HL-60/S4 treated with phorbol 12-myristate 13-acetate at 8.2 ng/mL for 4 days and 3 days (cell line): ENCODE results near the gene FRS2.

ENCODE experiments used
- in situ Hi-C: fragments of 300-500 bp; cut with MboI; formaldehyde crosslinking; loops from 2 replicates; pipeline ENCODE4 v1.15.0; 2022; ENCODE audit warnings: low sequenced_read_pairs

The FRS2 gene

GRCh38 chr12:69497308-69498026, 27.3 kb downstream of the FRS2 start:
- in situ Hi-C loops: no loop called here

- in situ Hi-C loops: no loop called here
Observed at GRCh38 chr12:69500631-69501030, 30.4 kb downstream of the FRS2 start.

GRCh38 chr12:69501154-69501895, 31.1 kb downstream of the FRS2 start:
- in situ Hi-C loops: no loop called here

- in situ Hi-C loops: no loop called here
Observed at GRCh38 chr12:69502345-69503081, 32.3 kb downstream of the FRS2 start.

- in situ Hi-C loops: no loop called here
Observed at GRCh38 chr12:69508091-69508490, 37.9 kb downstream of the FRS2 start.

- in situ Hi-C loops: no loop called here
Observed at GRCh38 chr12:69508621-69509020, 38.4 kb downstream of the FRS2 start.

GRCh38 chr12:69509308-69509736, 39.1 kb downstream of the FRS2 start:
- in situ Hi-C loops: no loop called here

- in situ Hi-C loops: no loop called here
Observed at GRCh38 chr12:69509904-69510827, 40.0 kb downstream of the FRS2 start.

GRCh38 chr12:69511016-69511415, 40.8 kb downstream of the FRS2 start:
- in situ Hi-C loops: no loop called here

- in situ Hi-C loops: no loop called here
Observed at GRCh38 chr12:69511469-69512267, 41.5 kb downstream of the FRS2 start.

GRCh38 chr12:69512820-69513219, 42.6 kb downstream of the FRS2 start:
- in situ Hi-C loops: no loop called here

GRCh38 chr12:69513297-69513696, 43.1 kb downstream of the FRS2 start:
- in situ Hi-C loops: no loop called here

GRCh38 chr12:69514111-69514510, 43.9 kb downstream of the FRS2 start:
- in situ Hi-C loops: no loop called here

GRCh38 chr12:69514845-69515244, 44.7 kb downstream of the FRS2 start:
- in situ Hi-C loops: no loop called here

GRCh38 chr12:69515394-69515930, 45.3 kb downstream of the FRS2 start:
- in situ Hi-C loops: no loop called here

GRCh38 chr12:69516950-69517349, 46.8 kb downstream of the FRS2 start:
- in situ Hi-C loops: no loop called here

- in situ Hi-C loops: no loop called here
Observed at GRCh38 chr12:69517406-69517805, 47.2 kb downstream of the FRS2 start.

GRCh38 chr12:69519871-69520270, 49.7 kb downstream of the FRS2 start:
- in situ Hi-C loops: no loop called here
